Subcutaneous abdominal adipose tissue (tissue), 5 donors: ENCODE results near the gene FOXA3.
"Not testable (repeated sequence)": the region's sequence is repeated elsewhere in the genome, so short reads cannot be mapped to it uniquely, and the experiment has no call there.

Experiments used
- H3K27ac ChIP-seq: one replicate; pipeline ENCODE4 v1.7.0; 2013; ENCODE audit warnings: low read depth, mild to moderate bottlenecking, inconsistent platforms, low read length, moderate library complexity
- H3K27me3 ChIP-seq, 5 donors: one replicate each; pipeline ENCODE4 v1.7.0; 2013; ENCODE audit warnings: low read length in 5 of 5, inconsistent platforms in 1 of 5; ENCODE audit not compliant: control insufficient read depth in 5 of 5, insufficient read depth in 4 of 5
- H3K36me3 ChIP-seq, 5 donors: one replicate each; pipeline ENCODE4 v1.7.0; 2013; ENCODE audit warnings: low read length in 5 of 5; ENCODE audit not compliant: control insufficient read depth in 5 of 5, insufficient read depth in 5 of 5
- H3K4me1 ChIP-seq, 5 donors: one replicate each; pipeline ENCODE4 v1.7.0; 2013; ENCODE audit warnings: low read length in 5 of 5, mild to moderate bottlenecking in 3 of 5, moderate library complexity in 1 of 5; ENCODE audit not compliant: control insufficient read depth in 5 of 5, insufficient read depth in 5 of 5
- H3K4me3 ChIP-seq, 5 donors: one replicate each; pipeline ENCODE4 v1.7.0; 2013; ENCODE audit warnings: low read length in 5 of 5, low read depth in 1 of 5
- H3K9ac ChIP-seq, 5 donors: one replicate each; pipeline ENCODE4 v1.7.0; 2013; ENCODE audit warnings: low read length in 5 of 5, mild to moderate bottlenecking in 4 of 5, moderate library complexity in 3 of 5
- H3K9me3 ChIP-seq, 5 donors: one replicate each; pipeline ENCODE4 v1.7.0; 2013; ENCODE audit warnings: low read length in 5 of 5; ENCODE audit not compliant: control insufficient read depth in 5 of 5
- donor health status: healthy.
- donor health status: healthy.
- donor health status: healthy.
- donor health status: healthy.
- donor health status: healthy.

FOXA3 gene

DNA sequence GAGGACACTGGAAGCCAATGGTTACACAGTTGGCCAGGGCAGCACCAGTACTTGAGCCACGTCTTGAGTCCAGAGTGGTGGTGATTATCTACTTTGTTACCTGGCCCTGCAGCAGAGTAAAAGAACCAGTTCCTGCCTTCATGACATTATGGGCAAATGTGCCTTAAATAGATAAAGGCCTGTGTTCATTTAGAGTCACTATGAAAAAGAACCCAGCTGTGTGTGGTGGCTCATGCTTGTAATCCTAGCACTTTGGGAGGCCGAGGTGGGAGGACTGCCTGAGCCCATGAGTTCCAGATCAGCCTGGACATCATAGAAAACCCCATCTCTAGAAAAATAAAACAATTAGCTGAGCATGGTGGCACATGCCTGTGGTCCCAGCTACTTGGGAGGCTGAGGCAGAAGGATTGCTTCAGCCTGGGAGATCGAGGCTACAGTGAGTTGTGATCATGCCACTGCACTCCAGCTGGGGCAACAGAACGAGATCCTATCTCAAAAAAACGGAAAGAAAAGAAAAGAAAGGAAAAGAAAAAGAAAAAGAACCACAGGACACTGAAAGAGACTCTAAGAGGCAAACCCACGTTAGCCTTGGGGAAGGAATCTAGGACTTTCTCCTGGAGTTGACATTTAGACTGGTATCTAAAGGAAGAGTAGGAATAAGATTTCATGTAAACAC is 25.2 kb downstream of the FOXA3 start:
- no peak overlapping the region for H3K4me3 ChIP-seq
- no peaks in the 10 kb centered on the region for H3K9me3 ChIP-seq
- no peak overlapping the region for H3K27ac ChIP-seq
- H3K36me3 ChIP-seq, result peaks cover 0 to 10% (median 4%) of the 10 kb centered on the region in 5 donors
- H3K27me3 ChIP-seq, result no peaks in the 10 kb centered on the region
- H3K9ac ChIP-seq, result no peak overlapping the region
- peaks cover 3 to 24% (median 23%) of the 10 kb centered on the region in 5 donors for H3K4me1 ChIP-seq

DNA sequence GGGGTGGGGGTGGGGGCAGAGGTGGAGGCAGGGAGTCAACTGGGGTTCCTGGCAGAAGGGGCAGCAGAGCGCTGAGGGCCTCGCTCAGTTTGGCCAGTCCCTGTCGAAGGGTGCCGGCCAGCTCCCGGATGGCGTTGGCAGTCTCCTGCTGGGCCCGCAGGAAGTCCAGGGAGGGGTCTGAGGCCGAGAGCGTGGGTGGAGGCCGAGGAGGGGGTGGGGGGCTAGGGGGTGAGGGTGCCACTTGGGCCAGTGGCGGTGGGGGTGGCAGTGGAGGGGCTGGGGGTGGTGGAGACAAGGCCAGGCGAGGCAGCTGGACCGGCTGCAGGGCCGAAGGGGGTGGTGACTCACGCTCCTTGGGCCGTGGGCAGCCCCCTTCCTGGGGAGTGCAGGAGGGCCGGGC is 26.8 kb downstream of the FOXA3 start:
- H3K36me3 ChIP-seq, result peaks cover 0 to 15% (median 8%) of the 10 kb centered on the region in 5 donors
- no peaks in the 10 kb centered on the region for H3K27me3 ChIP-seq
- no peak overlapping the region for H3K4me3 ChIP-seq
- H3K9me3 ChIP-seq, result no peaks in the 10 kb centered on the region
- no peak overlapping the region for H3K9ac ChIP-seq
- peaks cover 0 to 11% (median 11%) of the 10 kb centered on the region in 5 donors for H3K4me1 ChIP-seq
- no peak overlapping the region for H3K27ac ChIP-seq

DNA sequence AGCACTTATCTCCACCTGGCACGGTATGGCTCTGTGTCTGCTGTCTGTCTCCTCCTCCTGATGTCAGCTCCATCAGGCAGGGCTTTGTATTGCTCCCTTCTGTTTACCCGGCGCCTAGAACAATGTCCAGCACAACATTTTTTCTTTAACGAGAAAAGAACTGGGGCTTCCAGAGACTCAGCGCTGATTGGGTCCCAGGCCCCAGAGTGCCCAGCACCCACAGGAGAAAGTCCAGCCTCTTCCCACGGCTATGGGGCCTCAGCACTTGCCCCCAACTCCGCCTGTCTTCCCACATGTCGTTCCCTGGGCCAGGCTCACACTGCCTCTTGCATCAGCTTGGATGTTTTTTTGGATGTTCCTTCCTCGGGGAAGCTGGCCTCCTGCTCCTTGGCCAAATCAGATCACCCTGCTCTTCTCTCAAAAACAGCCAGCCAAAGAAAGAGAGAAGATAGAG is 31.4 kb downstream of the FOXA3 start:
- Histone ChIP-seq H3K4me3 (no peak overlapping the region), H3K36me3 (peaks cover 0 to 27% (median 22%) of the 10 kb centered on the region in 5 donors), H3K4me1 (peaks cover 0 to 2% (median 1%) of the 10 kb centered on the region in 5 donors), H3K27ac (no peak overlapping the region), H3K27me3 (no peaks in the 10 kb centered on the region), H3K9me3 (no peaks in the 10 kb centered on the region), H3K9ac (no peak overlapping the region)

DNA sequence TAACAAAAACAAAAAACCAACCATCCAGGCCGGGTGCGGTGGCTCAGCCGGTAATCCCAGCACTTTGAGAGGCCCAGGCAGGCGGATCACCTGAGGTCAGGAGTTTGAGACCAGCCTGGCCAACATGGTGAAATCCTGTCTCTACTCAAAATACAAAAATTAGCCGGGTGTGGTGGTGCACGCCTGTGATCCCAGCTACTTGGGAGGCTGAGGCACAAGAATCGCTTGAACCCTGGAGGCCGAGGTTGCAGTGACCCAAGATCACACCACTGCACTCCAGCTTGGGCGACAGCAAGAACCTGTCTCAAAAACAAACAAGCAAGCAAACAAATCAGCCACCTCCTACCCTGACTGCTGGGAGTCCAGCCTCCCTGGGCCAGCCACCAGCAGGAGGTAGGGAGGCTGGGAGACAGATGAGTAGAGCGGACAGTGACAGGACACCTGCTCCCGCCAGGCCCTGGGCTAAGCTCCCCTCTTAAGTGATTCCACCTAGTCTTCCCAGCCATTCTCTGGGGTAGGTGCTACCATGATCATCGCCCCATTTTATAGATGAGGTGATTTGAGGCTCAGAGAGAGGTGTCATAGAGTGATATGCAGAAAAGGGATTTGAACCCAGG is 32.0 kb downstream of the FOXA3 start:
- peaks cover 0 to 27% (median 22%) of the 10 kb centered on the region in 5 donors for H3K36me3 ChIP-seq
- H3K27ac ChIP-seq, result not testable (repeated sequence)

DNA sequence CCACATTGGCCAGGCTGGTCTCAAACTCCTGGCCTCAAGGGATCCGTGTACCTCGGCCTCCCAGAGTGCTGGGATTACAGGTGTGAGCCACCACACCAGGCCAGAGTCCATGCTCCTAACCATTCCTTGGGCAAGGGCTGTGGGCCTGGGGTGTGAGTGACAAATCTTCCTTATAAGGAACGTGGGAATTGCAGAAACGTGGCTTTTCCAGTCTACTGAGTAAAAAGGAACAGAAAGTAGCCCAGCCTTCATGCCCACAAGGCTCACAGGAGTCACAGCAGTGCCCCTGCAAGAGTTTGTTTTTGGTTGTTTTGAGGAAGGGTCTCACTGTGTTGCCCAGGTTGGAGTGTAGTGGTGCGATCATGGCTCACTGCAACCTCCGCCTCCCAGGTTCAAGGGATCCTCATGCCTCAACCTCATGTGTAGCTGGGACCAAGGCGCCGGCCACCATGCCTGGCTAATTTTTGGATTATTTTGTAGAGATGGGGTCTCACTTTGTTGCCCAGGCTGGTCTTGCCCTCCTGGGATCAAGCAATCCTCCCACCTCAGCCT is 33.2 kb downstream of the FOXA3 start:
- H3K36me3 ChIP-seq, result peaks cover 0 to 27% (median 22%) of the 10 kb centered on the region in 5 donors
- H3K27me3 ChIP-seq, result no peaks in the 10 kb centered on the region
- peaks cover 0 to 17% (median 16%) of the 10 kb centered on the region in 5 donors for H3K4me1 ChIP-seq
- no peak overlapping the region for H3K4me3 ChIP-seq
- no peak overlapping the region for H3K9ac ChIP-seq
- H3K27ac ChIP-seq, result no peak overlapping the region
- no peaks in the 10 kb centered on the region for H3K9me3 ChIP-seq

More for the DNA sequence above, 32.0 kb downstream of the FOXA3 start:
- not testable (repeated sequence) for H3K9me3 ChIP-seq, H3K4me3 ChIP-seq, H3K27me3 ChIP-seq, H3K9ac ChIP-seq, H3K4me1 ChIP-seq

DNA sequence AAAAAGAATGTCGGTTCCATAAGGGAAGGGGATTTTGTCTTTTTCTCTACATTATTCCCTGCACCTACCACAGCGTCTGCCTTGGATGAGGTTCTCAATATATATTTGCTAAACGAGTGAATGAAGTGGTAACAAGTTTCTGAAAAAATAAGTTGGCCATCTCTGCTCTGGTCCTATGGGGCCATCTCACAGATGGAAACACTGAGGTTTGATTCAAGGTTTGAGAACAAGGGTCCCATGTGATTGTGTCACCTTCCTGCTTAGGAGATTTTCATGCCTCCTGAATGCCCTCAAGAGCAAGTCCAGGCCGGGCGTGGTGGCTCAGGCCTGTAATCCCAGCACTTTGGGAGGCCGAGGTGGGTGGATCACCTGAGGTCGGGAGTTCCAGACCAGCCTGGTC is 35.1 kb downstream of the FOXA3 start:
- Histone ChIP-seq H3K9ac (no peak overlapping the region), H3K4me1 (peaks cover 3 to 26% (median 24%) of the 10 kb centered on the region in 5 donors), H3K27ac (no peak overlapping the region), H3K27me3 (no peaks in the 10 kb centered on the region), H3K4me3 (no peak overlapping the region), H3K9me3 (no peaks in the 10 kb centered on the region), H3K36me3 (peaks cover 0 to 27% (median 22%) of the 10 kb centered on the region in 5 donors)

DNA sequence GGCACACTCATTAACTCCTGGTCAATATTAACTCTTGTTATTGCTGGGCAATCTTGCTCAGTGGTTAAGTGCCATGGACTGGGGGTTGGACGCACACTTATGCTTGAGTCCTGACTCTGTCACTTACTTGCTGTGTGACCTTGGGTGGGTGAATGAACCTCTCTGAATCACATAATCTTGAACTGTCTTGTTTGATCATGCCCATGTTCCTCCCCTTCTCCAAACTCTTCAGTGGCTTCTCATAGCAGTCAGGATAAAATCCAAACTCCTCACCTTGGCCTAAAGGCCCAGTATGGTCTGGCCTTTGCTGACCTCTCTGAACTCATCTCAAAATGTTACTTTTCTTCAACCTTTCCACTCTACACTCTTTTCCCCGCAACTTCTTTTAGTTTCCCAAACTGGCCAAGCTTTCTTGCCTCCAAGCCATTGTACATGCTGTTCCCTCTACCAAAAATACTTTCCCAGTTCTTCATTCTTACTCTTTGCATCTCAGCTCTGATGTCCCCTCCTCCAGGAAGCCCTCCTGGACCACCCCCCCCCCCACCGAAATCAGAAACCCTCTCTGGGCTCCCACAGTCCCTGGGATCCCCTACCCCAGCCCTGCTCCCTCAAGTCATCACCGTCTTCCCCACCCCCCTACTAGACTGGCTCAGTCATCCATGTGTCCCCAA is 35.9 kb downstream of the FOXA3 start:
- peaks cover 0 to 25% (median 20%) of the 10 kb centered on the region in 5 donors for H3K36me3 ChIP-seq
- no peak overlapping the region for H3K27ac ChIP-seq
- no peaks in the 10 kb centered on the region for H3K27me3 ChIP-seq
- no peak overlapping the region for H3K4me3 ChIP-seq
- H3K9me3 ChIP-seq, result no peaks in the 10 kb centered on the region
- H3K9ac ChIP-seq, result no peak overlapping the region
- peaks cover 3 to 26% (median 24%) of the 10 kb centered on the region in 5 donors for H3K4me1 ChIP-seq

DNA sequence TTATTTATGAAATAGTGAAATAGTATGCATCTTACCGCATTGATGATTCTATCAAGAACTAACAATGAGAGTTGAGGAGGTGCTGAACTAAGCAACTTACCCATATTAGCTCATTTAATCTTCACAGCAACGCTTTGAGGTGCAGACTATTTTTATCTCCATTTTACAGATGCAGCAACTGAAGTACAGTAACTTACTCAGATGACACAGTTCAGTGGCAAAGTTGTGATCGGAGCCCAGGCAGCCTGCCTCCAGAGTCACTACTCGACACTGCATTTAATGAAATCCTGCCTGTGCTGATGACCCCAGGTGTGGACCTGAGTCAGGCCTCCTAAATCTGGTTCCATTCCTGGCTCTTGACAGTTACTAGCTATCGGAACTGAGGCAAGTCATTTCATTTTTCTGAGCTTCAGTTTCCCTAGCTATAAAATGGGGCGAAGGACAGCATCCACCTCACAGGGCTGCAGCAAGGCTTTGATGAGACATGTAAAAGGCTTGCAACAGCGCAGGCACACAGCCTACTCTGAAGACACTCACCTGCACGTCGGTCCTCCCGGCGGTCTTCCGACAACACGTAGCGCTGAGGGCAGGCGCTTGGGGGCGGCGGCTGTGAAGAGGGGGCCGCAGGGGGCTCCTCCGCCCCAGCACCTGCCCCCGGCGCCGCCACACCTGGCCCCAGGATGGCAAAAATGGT is 36.8 kb downstream of the FOXA3 start:
- no peaks in the 10 kb centered on the region for H3K9me3 ChIP-seq
- no peak overlapping the region for H3K27ac ChIP-seq
- peaks cover 0 to 18% (median 15%) of the 10 kb centered on the region in 5 donors for H3K36me3 ChIP-seq
- H3K27me3 ChIP-seq, result no peaks in the 10 kb centered on the region
- H3K9ac ChIP-seq, result peak overlapping the region in 1 of 5 donors; percentile 59
- H3K4me1 ChIP-seq, result peaks cover 3 to 26% (median 24%) of the 10 kb centered on the region in 5 donors
- peak overlapping the region in 4 of 5 donors; percentile 48 to 88 (median 72) for H3K4me3 ChIP-seq

DNA sequence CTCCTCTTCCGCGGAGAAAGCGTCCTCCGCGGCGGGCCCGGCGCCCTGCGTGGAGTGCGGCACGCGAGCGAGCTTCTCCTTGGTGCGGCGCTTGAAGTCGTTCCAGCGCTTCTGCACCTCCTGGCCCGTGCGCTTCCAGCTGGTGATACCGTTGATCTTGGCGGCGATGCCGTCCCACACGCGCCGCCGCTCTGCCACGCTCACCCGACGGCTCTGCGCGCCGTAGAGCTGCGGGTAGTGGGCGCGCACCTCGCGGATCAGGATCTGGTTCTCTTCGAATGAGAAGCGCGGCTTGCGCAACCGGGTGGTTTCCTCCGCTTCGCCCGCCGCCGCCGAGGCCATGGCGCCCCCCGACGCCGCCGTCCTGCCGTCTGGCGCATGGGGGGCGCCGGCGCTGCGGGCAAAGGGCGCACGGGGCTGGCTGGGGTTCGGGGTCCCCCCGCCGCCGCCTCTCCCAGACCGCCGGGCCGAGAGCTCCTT is 37.3 kb downstream of the FOXA3 start:
- peaks cover 0 to 18% (median 14%) of the 10 kb centered on the region in 5 donors for H3K36me3 ChIP-seq
- no peaks in the 10 kb centered on the region for H3K9me3 ChIP-seq
- peak overlapping the region in 2 of 5 donors; percentile 48 to 59 for H3K9ac ChIP-seq
- peak overlapping the region in 4 of 5 donors; percentile 48 to 88 (median 72) for H3K4me3 ChIP-seq
- no peaks in the 10 kb centered on the region for H3K27me3 ChIP-seq
- H3K27ac ChIP-seq, result no peak overlapping the region
- peaks cover 3 to 28% (median 25%) of the 10 kb centered on the region in 5 donors for H3K4me1 ChIP-seq
